ENCODE results near the gene SLCO2A1. TPM values are rescaled to one million over a fixed set of nuclear protein-coding genes. Genes with fewer than 3 reads are reported as not detected.

Gene SLCO2A1
- total RNA-seq, 4 donors from 2014 or later: 5.4 to 24.9 (median 9.2) TPM

DNA sequence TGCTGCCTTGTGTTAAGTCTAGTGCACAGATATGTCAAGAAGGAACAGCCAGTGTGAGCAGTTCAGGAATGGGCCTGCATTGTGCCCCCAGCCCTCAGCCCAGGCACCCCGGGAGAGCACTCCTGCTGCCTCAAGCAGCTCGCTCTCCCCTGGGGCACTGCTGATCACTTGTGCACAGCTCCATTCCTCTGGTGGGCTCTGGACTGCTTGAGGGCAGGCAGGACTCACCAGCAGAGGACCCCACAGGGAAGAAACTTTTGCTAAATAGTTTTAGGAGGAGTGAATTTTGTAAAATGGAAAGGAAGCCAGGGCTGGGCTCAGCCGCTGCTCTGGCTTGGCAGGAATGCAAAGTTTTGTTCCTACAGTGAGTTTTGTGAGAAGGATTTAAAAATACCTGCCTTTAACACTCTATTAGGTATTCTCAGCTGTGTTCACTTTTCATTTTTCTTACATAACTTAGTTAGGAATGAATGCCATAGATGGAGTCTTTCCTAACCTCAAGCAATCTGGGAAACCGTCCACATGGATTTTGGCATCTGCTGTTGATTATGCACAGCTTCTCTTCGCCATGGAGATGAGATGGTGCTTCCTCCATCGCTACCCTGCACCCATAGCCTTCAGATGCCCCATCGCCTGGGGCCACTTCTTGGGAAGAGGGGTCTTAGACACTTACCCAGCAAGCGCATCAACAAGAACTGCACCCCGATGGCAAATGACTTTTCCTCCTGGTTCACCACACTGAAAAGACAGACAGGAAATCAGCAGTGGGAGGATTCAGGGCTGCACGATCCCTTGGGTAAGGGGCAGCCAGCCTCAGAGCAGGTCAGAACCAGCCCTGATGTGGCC is 91.7 kb downstream of the SLCO2A1 start:
- WGBS, 2 donors: 41 to 42% methylated on average over 10 of the region's 10 CpGs
- intact Hi-C loops (cut with DNase I; ENCODE audit: low total_unique reads): loop anchor here (10.0 kb wide), 1 partner anchor 277 kb away; no protein-coding TSS in a partner anchor
- DNase-seq (ENCODE audit: low spot score in 2 of 2): peak; percentile 26 to 84
- no peak overlapping the region for H3K4me3 ChIP-seq (ENCODE audit: low read depth, poor library complexity, severe bottlenecking)
- TF ChIP-seq, protein P1, sequence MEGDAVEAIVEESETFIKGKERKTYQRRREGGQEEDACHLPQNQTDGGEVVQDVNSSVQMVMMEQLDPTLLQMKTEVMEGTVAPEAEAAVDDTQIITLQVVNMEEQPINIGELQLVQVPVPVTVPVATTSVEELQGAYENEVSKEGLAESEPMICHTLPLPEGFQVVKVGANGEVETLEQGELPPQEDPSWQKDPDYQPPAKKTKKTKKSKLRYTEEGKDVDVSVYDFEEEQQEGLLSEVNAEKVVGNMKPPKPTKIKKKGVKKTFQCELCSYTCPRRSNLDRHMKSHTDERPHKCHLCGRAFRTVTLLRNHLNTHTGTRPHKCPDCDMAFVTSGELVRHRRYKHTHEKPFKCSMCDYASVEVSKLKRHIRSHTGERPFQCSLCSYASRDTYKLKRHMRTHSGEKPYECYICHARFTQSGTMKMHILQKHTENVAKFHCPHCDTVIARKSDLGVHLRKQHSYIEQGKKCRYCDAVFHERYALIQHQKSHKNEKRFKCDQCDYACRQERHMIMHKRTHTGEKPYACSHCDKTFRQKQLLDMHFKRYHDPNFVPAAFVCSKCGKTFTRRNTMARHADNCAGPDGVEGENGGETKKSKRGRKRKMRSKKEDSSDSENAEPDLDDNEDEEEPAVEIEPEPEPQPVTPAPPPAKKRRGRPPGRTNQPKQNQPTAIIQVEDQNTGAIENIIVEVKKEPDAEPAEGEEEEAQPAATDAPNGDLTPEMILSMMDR (IDR thresholded peaks at IDR 0.05): no peak

DNA sequence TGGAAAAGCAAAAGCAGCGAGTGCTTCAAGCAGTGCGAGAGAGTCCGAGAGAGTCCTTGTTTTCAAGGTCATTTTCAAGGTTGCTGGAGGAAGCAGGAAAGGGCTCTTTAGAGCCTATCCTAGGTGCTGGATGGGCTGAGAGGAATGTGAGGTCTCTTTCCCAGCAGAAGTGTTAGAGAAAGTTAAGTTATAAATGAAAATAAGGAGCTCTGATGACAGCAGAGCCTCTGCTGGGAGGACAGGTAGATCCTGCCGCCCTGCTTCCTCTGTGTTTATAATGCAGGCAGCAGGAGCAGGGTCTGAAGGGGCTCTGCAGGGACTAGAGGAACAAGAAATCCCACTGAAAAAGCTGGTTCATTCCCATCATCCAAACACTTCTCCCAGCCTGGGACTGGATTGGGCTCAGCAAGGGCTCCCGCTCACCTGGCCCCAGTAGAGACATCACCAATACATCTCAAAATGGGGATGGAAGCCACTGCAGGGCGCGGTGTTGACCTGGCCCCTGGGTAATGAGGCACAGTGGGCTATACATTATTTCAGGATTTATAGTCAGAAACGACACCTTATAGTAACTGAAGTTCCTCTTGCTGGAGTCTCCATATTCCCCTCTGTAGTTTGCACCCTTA is 92.6 kb downstream of the SLCO2A1 start:
- DNase-seq (ENCODE audit: low spot score in 2 of 2): peak in 1 of 2 donors; percentile 14
- intact Hi-C loops (cut with DNase I; ENCODE audit: low total_unique reads): loop anchor here (10.0 kb wide), 1 partner anchor 278 kb away; no protein-coding TSS in a partner anchor
- TF ChIP-seq, protein P1 (IDR thresholded peaks at IDR 0.05): no peak
- TF ChIP-seq POLR2A (IDR thresholded peaks at IDR 0.05): no peak
- 85 to 92% methylated on average over 8 of the region's 8 CpGs for WGBS, 2 donors
- no peak overlapping the region for H3K4me3 ChIP-seq (ENCODE audit: low read depth, poor library complexity, severe bottlenecking)

DNA sequence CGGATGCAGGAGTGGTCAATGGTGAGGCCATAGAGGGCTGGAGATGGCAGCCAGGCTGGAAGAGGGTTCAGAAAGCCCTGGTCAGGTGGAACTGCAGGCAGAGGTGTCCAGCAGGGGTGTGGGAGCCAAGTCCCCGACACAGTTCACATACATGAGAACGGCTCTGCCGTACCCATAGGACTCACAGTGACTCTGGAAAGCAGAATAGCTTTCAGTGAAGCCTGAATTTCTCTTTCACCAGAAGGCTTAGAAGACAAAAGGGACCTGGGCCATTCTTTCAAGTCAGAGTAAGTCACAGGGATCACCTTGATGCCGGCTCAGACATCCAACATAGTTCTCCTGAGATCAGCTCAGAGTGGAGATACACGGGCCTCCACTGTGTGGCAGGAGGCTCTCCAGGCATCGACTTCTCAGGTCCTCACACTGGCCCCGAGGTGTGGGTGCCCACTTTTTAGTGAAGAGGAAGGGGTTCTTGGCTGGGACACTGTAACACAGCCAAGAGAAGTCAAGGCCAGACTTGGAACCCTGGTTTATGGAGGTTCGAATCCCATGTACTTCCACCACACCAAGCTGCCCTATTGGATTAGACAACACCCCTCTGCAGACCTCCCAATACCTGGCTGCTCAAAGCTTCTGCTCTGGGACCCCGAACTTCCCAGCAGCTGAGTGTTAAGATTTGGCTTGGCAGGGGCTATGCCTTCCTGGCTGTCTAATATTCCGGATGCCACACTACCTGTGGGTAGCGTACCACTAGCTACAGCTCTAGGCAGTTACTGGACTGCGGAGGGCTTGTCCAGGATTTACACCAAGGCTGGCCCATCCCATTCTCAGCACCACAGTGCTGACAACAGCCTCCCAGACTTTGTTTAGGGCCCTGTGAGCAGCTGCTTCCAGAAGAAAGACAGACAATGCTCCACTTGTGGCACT is 93.6 kb downstream of the SLCO2A1 start:
- TF ChIP-seq POLR2A (IDR thresholded peaks at IDR 0.05): no peak
- TF ChIP-seq, protein P1 (IDR thresholded peaks at IDR 0.05): no peak
- DNase-seq (ENCODE audit: low spot score in 2 of 2): peak in 1 of 2 donors; percentile 75
- intact Hi-C loops (cut with DNase I; ENCODE audit: low total_unique reads): loop anchor here (10.0 kb wide), 1 partner anchor 279 kb away; no protein-coding TSS in a partner anchor
- H3K4me3 ChIP-seq (ENCODE audit: low read depth, poor library complexity, severe bottlenecking): no peak overlapping the region
- 83 to 89% methylated on average over 13 of the region's 13 CpGs for WGBS, 2 donors

DNA sequence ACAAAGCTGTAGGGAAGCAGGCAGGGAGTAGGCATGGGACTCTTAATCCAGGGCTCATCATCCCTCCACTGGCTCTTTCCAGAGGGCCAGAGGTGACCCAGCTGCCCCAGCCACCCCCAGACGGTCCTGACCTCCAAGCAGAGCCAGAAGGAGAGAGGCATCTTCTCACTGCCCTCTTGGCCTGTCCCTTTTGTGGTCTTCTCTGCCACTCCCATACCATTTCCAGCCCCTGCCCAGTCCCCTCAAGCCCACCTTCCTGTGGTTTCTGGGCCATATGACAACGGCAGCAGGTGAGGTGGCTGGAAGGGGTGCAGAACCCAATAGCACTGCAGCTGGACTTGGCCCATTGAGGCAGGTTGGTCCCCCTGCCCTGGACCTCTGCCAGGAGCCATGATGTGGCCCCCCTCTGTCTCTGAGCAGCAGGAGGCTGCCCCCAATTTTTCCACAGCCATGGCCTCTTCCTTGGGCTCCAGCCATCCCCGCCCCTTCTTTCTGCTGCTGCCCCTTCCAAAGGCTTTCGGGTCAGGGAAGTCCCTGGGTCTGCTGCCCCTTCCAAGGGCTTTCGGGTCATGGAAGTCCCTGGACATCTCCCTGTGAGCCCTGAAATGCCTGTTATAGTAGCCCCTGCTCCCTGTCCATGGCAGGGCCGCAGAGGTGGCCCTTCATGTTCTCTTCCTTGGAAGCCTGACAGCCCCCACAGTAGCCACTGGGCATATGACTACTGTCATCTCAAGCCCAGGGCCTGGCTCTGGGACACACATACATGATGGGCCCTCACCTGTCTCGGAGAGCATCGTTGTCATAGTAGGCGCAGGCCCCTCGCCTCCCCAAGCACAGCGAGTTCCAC is 94.5 kb downstream of the SLCO2A1 start:
- no peak overlapping the region for H3K4me3 ChIP-seq (ENCODE audit: low read depth, poor library complexity, severe bottlenecking)
- intact Hi-C loops (cut with DNase I; ENCODE audit: low total_unique reads): loop anchor here (10.0 kb wide), 1 partner anchor 280 kb away; no protein-coding TSS in a partner anchor
- DNase-seq (ENCODE audit: low spot score in 2 of 2): peak in 1 of 2 donors; percentile 81
- 95 to 96% methylated on average over 11 of the region's 11 CpGs for whole genome bisulfite sequencing, 2 donors
- TF ChIP-seq POLR2A (IDR thresholded peaks at IDR 0.05): no peak
- TF ChIP-seq, protein P1 (IDR thresholded peaks at IDR 0.05): no peak

Data from lower leg skin (tissue), 4 donors.